Measurements from ENCODE around the gene NEB. TPM values are rescaled to one million over a fixed set of nuclear protein-coding genes. Genes with fewer than 3 reads are reported as not detected.

NEB gene
- total RNA-seq, 1 donor from 2014 or later, result 0.27 TPM

GRCh38 chr2:151769606-151770005, 35.3 kb upstream of the NEB start:
- Mint-ChIP-seq H3K4me1 (ENCODE audit: low read depth) (peaks cover 5% of the 10 kb centered on the region), H3K27me3 (ENCODE audit: low read depth) (no peaks in the 10 kb centered on the region), H3K4me3 (ENCODE audit: low read depth) (no peak overlapping the region), H3K36me3 (ENCODE audit: low read depth) (no peaks in the 10 kb centered on the region), H3K27ac (no peak overlapping the region), H3K9me3 (no peaks in the 10 kb centered on the region)
- intact Hi-C loops (cut with micrococcal nuclease), result no loop called here
- DNase-seq (ENCODE audit: low spot score), result no peak

- no peak for DNase-seq (ENCODE audit: low spot score)
- Mint-ChIP-seq H3K27me3 (ENCODE audit: low read depth) (no peaks in the 10 kb centered on the region), H3K9me3 (no peaks in the 10 kb centered on the region), H3K4me3 (ENCODE audit: low read depth) (no peak overlapping the region), H3K27ac (no peak overlapping the region), H3K4me1 (ENCODE audit: low read depth) (peaks cover 5% of the 10 kb centered on the region), H3K36me3 (ENCODE audit: low read depth) (no peaks in the 10 kb centered on the region)
- intact Hi-C loops (cut with micrococcal nuclease), result no loop called here
These were observed 33.3 kb upstream of the NEB start for GRCh38 chr2:151767536-151767935.

GRCh38 chr2:151766437-151767153, 32.3 kb upstream of the NEB start:
- Mint-ChIP-seq H3K27me3 (ENCODE audit: low read depth) (no peaks in the 10 kb centered on the region), H3K36me3 (ENCODE audit: low read depth) (no peaks in the 10 kb centered on the region), H3K9me3 (no peaks in the 10 kb centered on the region), H3K4me3 (ENCODE audit: low read depth) (no peak overlapping the region), H3K27ac (no peak overlapping the region), H3K4me1 (ENCODE audit: low read depth) (peaks cover 5% of the 10 kb centered on the region)
- intact Hi-C loops (cut with micrococcal nuclease), result no loop called here
- no peak for DNase-seq (ENCODE audit: low spot score)

- Mint-ChIP-seq H3K4me3 (ENCODE audit: low read depth) (no peak overlapping the region), H3K27me3 (ENCODE audit: low read depth) (no peaks in the 10 kb centered on the region), H3K9me3 (no peaks in the 10 kb centered on the region), H3K27ac (no peak overlapping the region), H3K36me3 (ENCODE audit: low read depth) (no peaks in the 10 kb centered on the region), H3K4me1 (ENCODE audit: low read depth) (peaks cover 5% of the 10 kb centered on the region)
- intact Hi-C loops (cut with micrococcal nuclease), result no loop called here
- DNase-seq (ENCODE audit: low spot score), result no peak
These were observed 31.6 kb upstream of the NEB start for GRCh38 chr2:151765760-151766410.

- Mint-ChIP-seq H3K27ac (no peak overlapping the region), H3K4me3 (ENCODE audit: low read depth) (no peak overlapping the region), H3K27me3 (ENCODE audit: low read depth) (no peaks in the 10 kb centered on the region), H3K9me3 (no peaks in the 10 kb centered on the region), H3K4me1 (ENCODE audit: low read depth) (peaks cover 5% of the 10 kb centered on the region), H3K36me3 (ENCODE audit: low read depth) (no peaks in the 10 kb centered on the region)
- intact Hi-C loops (cut with micrococcal nuclease), result no loop called here
- DNase-seq (ENCODE audit: low spot score), result no peak
These were observed 28.4 kb upstream of the NEB start for GRCh38 chr2:151762694-151763093.

- H3K4me1 Mint-ChIP-seq (ENCODE audit: low read depth), result peaks cover 3% of the 10 kb centered on the region
- no peaks in the 10 kb centered on the region for H3K9me3 Mint-ChIP-seq
- H3K27me3 Mint-ChIP-seq (ENCODE audit: low read depth), result no peaks in the 10 kb centered on the region
- no peak for DNase-seq (ENCODE audit: low spot score)
- H3K36me3 Mint-ChIP-seq (ENCODE audit: low read depth), result no peaks in the 10 kb centered on the region
- H3K4me3 Mint-ChIP-seq (ENCODE audit: low read depth), result no peak overlapping the region
- H3K27ac Mint-ChIP-seq, result no peak overlapping the region
- intact Hi-C loops (cut with micrococcal nuclease), result no loop called here
These were observed 27.4 kb upstream of the NEB start for GRCh38 chr2:151761687-151762086.

- intact Hi-C loops (cut with micrococcal nuclease), result no loop called here
- Mint-ChIP-seq H3K27ac (no peak overlapping the region), H3K27me3 (ENCODE audit: low read depth) (no peaks in the 10 kb centered on the region), H3K9me3 (no peaks in the 10 kb centered on the region), H3K36me3 (ENCODE audit: low read depth) (no peaks in the 10 kb centered on the region), H3K4me3 (ENCODE audit: low read depth) (no peak overlapping the region), H3K4me1 (ENCODE audit: low read depth) (no peaks in the 10 kb centered on the region)
- no peak for DNase-seq (ENCODE audit: low spot score)
These were observed 26.9 kb upstream of the NEB start for GRCh38 chr2:151761193-151761592.

- no peaks in the 10 kb centered on the region for H3K27me3 Mint-ChIP-seq (ENCODE audit: low read depth)
- H3K4me3 Mint-ChIP-seq (ENCODE audit: low read depth), result no peak overlapping the region
- intact Hi-C loops (cut with micrococcal nuclease), result no loop called here
- no peak for DNase-seq (ENCODE audit: low spot score)
- no peaks in the 10 kb centered on the region for H3K9me3 Mint-ChIP-seq
- no peaks in the 10 kb centered on the region for H3K4me1 Mint-ChIP-seq (ENCODE audit: low read depth)
- H3K27ac Mint-ChIP-seq, result no peak overlapping the region
- no peaks in the 10 kb centered on the region for H3K36me3 Mint-ChIP-seq (ENCODE audit: low read depth)
These were observed 25.9 kb upstream of the NEB start for GRCh38 chr2:151760139-151760650.

- no peaks in the 10 kb centered on the region for H3K36me3 Mint-ChIP-seq (ENCODE audit: low read depth)
- intact Hi-C loops (cut with micrococcal nuclease), result no loop called here
- DNase-seq (ENCODE audit: low spot score), result no peak
- no peak overlapping the region for H3K4me3 Mint-ChIP-seq (ENCODE audit: low read depth)
- H3K27me3 Mint-ChIP-seq (ENCODE audit: low read depth), result no peaks in the 10 kb centered on the region
- H3K27ac Mint-ChIP-seq, result no peak overlapping the region
- H3K4me1 Mint-ChIP-seq (ENCODE audit: low read depth), result no peaks in the 10 kb centered on the region
- no peaks in the 10 kb centered on the region for H3K9me3 Mint-ChIP-seq
These were observed 24.5 kb upstream of the NEB start for GRCh38 chr2:151758744-151759143.

GRCh38 chr2:151757861-151758260, 23.6 kb upstream of the NEB start:
- Mint-ChIP-seq H3K4me1 (ENCODE audit: low read depth) (no peaks in the 10 kb centered on the region), H3K27ac (no peak overlapping the region), H3K9me3 (no peaks in the 10 kb centered on the region), H3K27me3 (ENCODE audit: low read depth) (no peaks in the 10 kb centered on the region), H3K36me3 (ENCODE audit: low read depth) (no peaks in the 10 kb centered on the region), H3K4me3 (ENCODE audit: low read depth) (no peak overlapping the region)
- intact Hi-C loops (cut with micrococcal nuclease), result no loop called here
- no peak for DNase-seq (ENCODE audit: low spot score)

GRCh38 chr2:151756820-151757219, 22.5 kb upstream of the NEB start:
- H3K27me3 Mint-ChIP-seq (ENCODE audit: low read depth), result no peaks in the 10 kb centered on the region
- no peaks in the 10 kb centered on the region for H3K36me3 Mint-ChIP-seq (ENCODE audit: low read depth)
- intact Hi-C loops (cut with micrococcal nuclease), result no loop called here
- no peaks in the 10 kb centered on the region for H3K4me1 Mint-ChIP-seq (ENCODE audit: low read depth)
- no peak for DNase-seq (ENCODE audit: low spot score)
- H3K4me3 Mint-ChIP-seq (ENCODE audit: low read depth), result no peak overlapping the region
- H3K27ac Mint-ChIP-seq, result no peak overlapping the region
- no peaks in the 10 kb centered on the region for H3K9me3 Mint-ChIP-seq

- intact Hi-C loops (cut with micrococcal nuclease), result no loop called here
- H3K36me3 Mint-ChIP-seq (ENCODE audit: low read depth), result no peaks in the 10 kb centered on the region
- no peak for DNase-seq (ENCODE audit: low spot score)
- no peaks in the 10 kb centered on the region for H3K27me3 Mint-ChIP-seq (ENCODE audit: low read depth)
- no peaks in the 10 kb centered on the region for H3K4me1 Mint-ChIP-seq (ENCODE audit: low read depth)
- H3K27ac Mint-ChIP-seq, result no peak overlapping the region
- H3K9me3 Mint-ChIP-seq, result no peaks in the 10 kb centered on the region
- no peak overlapping the region for H3K4me3 Mint-ChIP-seq (ENCODE audit: low read depth)
These were observed 20.1 kb upstream of the NEB start for GRCh38 chr2:151754253-151754897.

- no peaks in the 10 kb centered on the region for H3K4me1 Mint-ChIP-seq (ENCODE audit: low read depth)
- no peaks in the 10 kb centered on the region for H3K36me3 Mint-ChIP-seq (ENCODE audit: low read depth)
- no peaks in the 10 kb centered on the region for H3K9me3 Mint-ChIP-seq
- no peak overlapping the region for H3K4me3 Mint-ChIP-seq (ENCODE audit: low read depth)
- no peak overlapping the region for H3K27ac Mint-ChIP-seq
- no peak for DNase-seq (ENCODE audit: low spot score)
- H3K27me3 Mint-ChIP-seq (ENCODE audit: low read depth), result no peaks in the 10 kb centered on the region
- intact Hi-C loops (cut with micrococcal nuclease), result no loop called here
These were observed 19.3 kb upstream of the NEB start for GRCh38 chr2:151753540-151753939.

Measured in activated T-helper 2 cell treated with anti-CD3 and anti-CD28 coated beads, Interferon-gamma antibody, Interleukin-2, Interleukin-4, amounts not matched to agents 10 μg/mL and 5 μg/mL and 100 μg/mL, durations not matched to agents 14 hours and 24 hours and 36 hours (primary cell).